ENCODE results near the gene KRT16. TPM values are rescaled to one million over a fixed set of nuclear protein-coding genes. Genes with fewer than 3 reads are reported as not detected.
"Not testable (repeated sequence)": the region's sequence is repeated elsewhere in the genome, so short reads cannot be mapped to it uniquely, and the experiment has no call there.

Gene KRT16
- total RNA-seq, 1 donor from 2014 or later: not detected

DNA sequence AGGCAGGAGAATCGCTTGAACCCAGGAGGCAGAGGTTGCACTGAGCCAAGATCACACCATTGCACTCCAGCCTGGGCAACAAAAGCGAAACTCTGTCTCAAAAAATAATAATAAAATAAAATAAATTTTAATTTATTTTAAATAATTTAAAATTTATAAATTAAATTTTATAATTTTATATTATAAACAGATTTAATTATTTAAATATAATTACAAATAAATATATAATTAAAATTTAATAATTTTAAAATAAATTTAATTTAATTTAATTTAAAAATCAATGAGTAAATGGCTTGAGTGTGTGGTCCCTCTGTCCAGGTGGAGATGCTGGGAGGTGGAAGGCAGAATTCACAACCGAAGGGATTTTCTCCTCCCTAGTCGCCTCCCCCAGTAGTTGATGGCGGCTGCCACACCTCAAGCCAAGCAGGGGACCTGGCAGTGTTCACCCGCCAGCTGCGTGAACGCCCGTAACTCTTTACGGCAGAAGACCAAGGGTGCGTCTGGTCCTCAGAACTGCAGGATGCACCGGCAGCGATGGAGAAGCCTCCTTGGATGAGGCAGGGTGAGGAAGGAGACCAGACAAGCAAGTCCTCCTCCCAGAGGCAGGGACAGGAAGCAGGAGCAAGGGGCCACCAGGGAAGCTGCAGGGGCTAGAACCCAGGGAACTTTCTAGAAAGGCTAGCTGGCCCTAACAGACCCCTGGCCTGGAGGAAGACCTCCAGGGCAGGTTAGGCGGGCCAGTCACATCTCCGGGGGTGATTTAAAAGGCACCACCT is 34.7 kb upstream of the KRT16 start:
- TF ChIP-seq, protein P1, sequence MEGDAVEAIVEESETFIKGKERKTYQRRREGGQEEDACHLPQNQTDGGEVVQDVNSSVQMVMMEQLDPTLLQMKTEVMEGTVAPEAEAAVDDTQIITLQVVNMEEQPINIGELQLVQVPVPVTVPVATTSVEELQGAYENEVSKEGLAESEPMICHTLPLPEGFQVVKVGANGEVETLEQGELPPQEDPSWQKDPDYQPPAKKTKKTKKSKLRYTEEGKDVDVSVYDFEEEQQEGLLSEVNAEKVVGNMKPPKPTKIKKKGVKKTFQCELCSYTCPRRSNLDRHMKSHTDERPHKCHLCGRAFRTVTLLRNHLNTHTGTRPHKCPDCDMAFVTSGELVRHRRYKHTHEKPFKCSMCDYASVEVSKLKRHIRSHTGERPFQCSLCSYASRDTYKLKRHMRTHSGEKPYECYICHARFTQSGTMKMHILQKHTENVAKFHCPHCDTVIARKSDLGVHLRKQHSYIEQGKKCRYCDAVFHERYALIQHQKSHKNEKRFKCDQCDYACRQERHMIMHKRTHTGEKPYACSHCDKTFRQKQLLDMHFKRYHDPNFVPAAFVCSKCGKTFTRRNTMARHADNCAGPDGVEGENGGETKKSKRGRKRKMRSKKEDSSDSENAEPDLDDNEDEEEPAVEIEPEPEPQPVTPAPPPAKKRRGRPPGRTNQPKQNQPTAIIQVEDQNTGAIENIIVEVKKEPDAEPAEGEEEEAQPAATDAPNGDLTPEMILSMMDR (IDR thresholded peaks at IDR 0.05; ENCODE audit: partially characterized antibody, unreplicated experiment): no peak
- H3K36me3 Mint-ChIP-seq (ENCODE audit: unreplicated experiment): no peaks in the 10 kb centered on the region
- no peak overlapping the region for H3K4me3 Mint-ChIP-seq (ENCODE audit: unreplicated experiment)
- no peak overlapping the region for H3K27ac Mint-ChIP-seq (ENCODE audit: unreplicated experiment)
- DNase-seq: no peak
- no peaks in the 10 kb centered on the region for H3K9me3 Mint-ChIP-seq (ENCODE audit: unreplicated experiment)
- no peaks in the 10 kb centered on the region for H3K4me1 Mint-ChIP-seq (ENCODE audit: low read depth, unreplicated experiment)
- peaks cover 5% of the 10 kb centered on the region for H3K27me3 Mint-ChIP-seq (ENCODE audit: unreplicated experiment)

DNA sequence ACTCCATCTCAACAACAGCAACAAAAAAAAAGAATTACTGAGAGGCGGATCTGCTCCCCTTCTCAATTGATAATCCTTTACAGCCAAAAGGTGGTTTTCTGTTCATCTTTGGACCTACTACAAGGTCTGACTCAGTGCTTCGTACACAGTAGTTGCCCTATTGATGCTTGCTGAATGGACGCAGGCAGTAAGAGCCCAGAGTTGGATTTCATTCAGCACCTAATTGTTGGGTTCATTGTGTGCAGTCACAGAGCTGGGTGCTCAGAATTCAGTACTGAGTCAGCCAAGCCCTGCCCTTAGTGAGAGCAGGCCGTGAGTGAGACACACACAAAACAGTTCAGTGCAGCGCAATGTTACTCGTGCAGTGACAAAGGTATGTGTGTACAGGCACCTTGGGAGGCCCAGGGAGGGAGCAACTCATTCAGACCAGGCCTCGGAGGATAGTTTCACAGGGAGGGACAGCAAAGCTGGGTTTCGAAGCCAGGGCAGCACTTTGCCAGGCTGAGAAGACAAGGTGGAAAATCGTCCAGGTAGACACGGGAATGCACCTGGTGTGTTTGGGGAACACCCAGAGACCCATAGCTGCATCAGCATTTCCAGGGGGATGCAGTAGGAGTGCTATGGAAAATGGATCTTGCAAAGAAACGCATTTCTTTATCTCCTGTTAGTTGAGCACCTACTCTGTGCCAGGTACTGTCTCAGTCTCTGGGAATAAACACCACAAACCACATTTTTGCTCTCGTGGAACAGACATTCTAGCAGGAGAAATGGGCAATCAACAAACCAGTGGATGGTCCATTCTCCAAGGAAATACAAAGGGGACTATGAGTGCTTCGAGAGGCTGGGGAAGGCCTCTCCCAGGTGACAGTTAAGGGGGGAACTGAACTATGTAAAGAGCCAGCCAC is 29.9 kb upstream of the KRT16 start:
- H3K9me3 Mint-ChIP-seq (ENCODE audit: unreplicated experiment): no peaks in the 10 kb centered on the region
- TF ChIP-seq, protein P1 (IDR thresholded peaks at IDR 0.05; ENCODE audit: partially characterized antibody, unreplicated experiment): no peak
- no peaks in the 10 kb centered on the region for H3K4me1 Mint-ChIP-seq (ENCODE audit: low read depth, unreplicated experiment)
- no peak for DNase-seq
- no peaks in the 10 kb centered on the region for H3K36me3 Mint-ChIP-seq (ENCODE audit: unreplicated experiment)
- no peak overlapping the region for H3K4me3 Mint-ChIP-seq (ENCODE audit: unreplicated experiment)
- peaks cover 2% of the 10 kb centered on the region for H3K27me3 Mint-ChIP-seq (ENCODE audit: unreplicated experiment)
- no peak overlapping the region for H3K27ac Mint-ChIP-seq (ENCODE audit: unreplicated experiment)

DNA sequence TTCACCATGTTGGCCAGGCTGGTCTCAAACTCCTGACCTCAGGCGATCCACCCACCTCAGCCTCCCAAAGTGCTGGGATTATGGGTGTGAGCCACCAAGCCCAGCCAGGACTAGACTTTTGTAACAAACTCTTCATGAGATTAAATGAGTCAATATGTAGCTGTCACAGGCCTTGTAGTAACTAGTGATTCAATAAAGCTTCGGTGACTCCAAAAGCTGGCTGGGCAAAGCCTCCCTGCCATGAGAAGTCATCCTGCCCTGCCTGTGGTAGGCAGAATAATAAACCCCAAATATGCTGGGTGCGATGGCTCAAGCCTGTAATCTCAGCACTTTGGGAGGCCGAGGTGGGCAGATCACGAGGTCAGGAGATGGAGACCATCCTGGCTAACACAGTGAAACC is 28.0 kb upstream of the KRT16 start:
- H3K4me1 Mint-ChIP-seq (ENCODE audit: low read depth, unreplicated experiment); H3K36me3 Mint-ChIP-seq (ENCODE audit: unreplicated experiment); H3K4me3 Mint-ChIP-seq (ENCODE audit: unreplicated experiment); DNase-seq; H3K27me3 Mint-ChIP-seq (ENCODE audit: unreplicated experiment); H3K9me3 Mint-ChIP-seq (ENCODE audit: unreplicated experiment); H3K27ac Mint-ChIP-seq (ENCODE audit: unreplicated experiment): not testable (repeated sequence)

DNA sequence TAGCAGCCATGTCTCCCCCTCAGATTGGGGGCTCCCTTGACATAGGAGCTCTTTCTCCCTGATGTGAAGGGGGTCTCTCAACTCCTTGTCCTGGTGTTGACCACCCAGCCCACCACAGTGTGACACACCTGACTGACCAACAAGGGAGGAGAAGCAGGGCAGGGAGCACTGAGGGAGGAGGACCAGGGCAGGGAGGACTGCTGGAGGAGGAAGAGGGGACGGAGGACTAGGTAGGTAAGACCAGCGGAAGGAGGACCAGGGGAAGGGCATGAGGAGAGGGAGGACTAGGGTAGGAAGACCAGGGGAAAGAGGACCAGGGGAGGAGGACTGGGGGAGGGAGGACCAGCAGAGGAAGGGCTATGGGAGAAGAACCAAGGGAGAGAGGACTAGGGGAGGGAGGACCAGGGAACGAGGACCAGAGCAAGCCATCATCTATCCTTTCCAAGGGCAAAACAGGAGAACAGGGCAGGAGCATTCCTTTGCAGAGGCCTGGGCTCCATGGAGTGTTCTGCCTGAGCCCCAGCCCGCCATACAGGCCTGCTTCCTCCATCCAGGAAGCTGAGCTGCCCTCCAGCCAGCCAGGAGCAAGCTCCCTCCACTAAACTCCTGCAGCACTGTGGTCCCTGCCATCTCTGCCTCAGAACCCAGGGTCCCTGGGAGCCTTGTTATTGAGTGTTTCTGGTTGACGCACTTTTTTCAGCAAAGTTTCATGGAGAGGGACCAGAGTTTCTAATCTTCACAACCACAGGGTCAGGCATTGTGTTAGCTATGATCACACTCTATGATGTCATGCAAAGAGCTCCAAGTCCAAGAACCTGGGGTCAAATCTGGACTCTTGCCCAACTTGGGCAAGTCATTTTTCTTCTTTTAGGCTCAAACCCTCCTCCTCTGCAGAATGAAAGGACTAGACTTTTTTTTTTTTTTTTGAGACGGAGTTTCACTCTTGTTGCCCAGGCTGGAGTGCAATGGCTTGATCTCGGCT is 27.2 kb upstream of the KRT16 start:
- Mint-ChIP-seq H3K27me3 (ENCODE audit: unreplicated experiment) (peaks cover 6% of the 10 kb centered on the region), H3K4me3 (ENCODE audit: unreplicated experiment) (no peak overlapping the region), H3K27ac (ENCODE audit: unreplicated experiment) (no peak overlapping the region), H3K9me3 (ENCODE audit: unreplicated experiment) (no peaks in the 10 kb centered on the region), H3K36me3 (ENCODE audit: unreplicated experiment) (no peaks in the 10 kb centered on the region), H3K4me1 (ENCODE audit: low read depth, unreplicated experiment) (no peaks in the 10 kb centered on the region)
- DNase-seq: no peak
- TF ChIP-seq, protein P1 (IDR thresholded peaks at IDR 0.05; ENCODE audit: partially characterized antibody, unreplicated experiment): no peak

DNA sequence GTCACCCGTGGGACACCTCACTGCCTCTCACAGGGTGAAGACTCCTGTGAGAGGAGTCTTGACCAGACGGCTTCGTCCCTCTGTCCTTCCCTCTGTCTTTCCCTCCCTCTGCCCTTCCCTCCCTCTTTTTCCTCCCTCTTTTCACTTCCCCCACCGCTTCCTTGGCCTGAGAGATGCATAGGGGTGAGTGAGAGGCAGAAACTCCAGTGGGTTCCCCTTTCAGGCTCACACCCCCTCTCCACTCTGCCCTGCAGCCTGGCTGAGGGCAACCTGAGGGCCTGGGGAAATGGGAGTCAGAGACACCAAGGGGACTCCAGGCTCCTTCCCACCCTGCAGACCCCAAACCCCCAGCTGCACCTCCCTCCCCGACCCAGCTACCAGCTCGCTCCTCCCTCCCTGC is 26.4 kb upstream of the KRT16 start:
- Mint-ChIP-seq H3K27ac (ENCODE audit: unreplicated experiment) (no peak overlapping the region), H3K9me3 (ENCODE audit: unreplicated experiment) (no peaks in the 10 kb centered on the region), H3K4me3 (ENCODE audit: unreplicated experiment) (no peak overlapping the region), H3K36me3 (ENCODE audit: unreplicated experiment) (no peaks in the 10 kb centered on the region), H3K4me1 (ENCODE audit: low read depth, unreplicated experiment) (no peaks in the 10 kb centered on the region), H3K27me3 (ENCODE audit: unreplicated experiment) (peaks cover 6% of the 10 kb centered on the region)
- TF ChIP-seq, protein P1 (IDR thresholded peaks at IDR 0.05; ENCODE audit: partially characterized antibody, unreplicated experiment): no peak
- no peak for DNase-seq
